ENCODE measurements around the gene RSKR. TPM values are rescaled to one million over a fixed set of nuclear protein-coding genes. Genes with fewer than 3 reads are reported as not detected.

The RSKR gene
- total RNA-seq, 1 experiment from 2014 or later, result 18.9 TPM

GRCh38 chr17:28618464-28618863 lies 4.5 kb upstream of the RSKR start:
- intact Hi-C loops (cut with micrococcal nuclease), result no loop called here
- H3K9me3 ChIP-seq (ENCODE audit: control insufficient read depth in 1 of 2, insufficient read depth in 1 of 2, low read depth in 1 of 2, low read length in 2 of 2), result no peaks in the 10 kb centered on the region
- peaks cover 78 to 86% of the 10 kb centered on the region in 2 experiments for H3K36me3 ChIP-seq (ENCODE audit: control insufficient read depth in 1 of 2, insufficient read depth in 2 of 2, low read length in 2 of 2)
- no TSS peak for BruUV-seq (replicated peaks)
- TF ChIP-seq FOSL1 (IDR thresholded peaks at IDR 0.05; ENCODE audit: low read depth), result no peak
- TF ChIP-seq SIN3A (IDR thresholded peaks at IDR 0.05; ENCODE audit: low read depth), result no peak
- no peak for TF ChIP-seq RAD21 (IDR thresholded peaks at IDR 0.05; ENCODE audit: low read depth)
- TF ChIP-seq YY1 (IDR thresholded peaks at IDR 0.05; ENCODE audit: extremely low read depth, insufficient replicate concordance, low read depth, low read length), result no peak
- no peak overlapping the region for H3K4me3 ChIP-seq (replicated peaks in 1 of 2; ENCODE audit: low read depth in 1 of 2, low read length in 2 of 2)
- no peaks in the 10 kb centered on the region for H3K4me1 ChIP-seq (ENCODE audit: control insufficient read depth in 1 of 2, insufficient read depth in 2 of 2, low read length in 2 of 2)
- H3K9me2 ChIP-seq (ENCODE audit: insufficient read depth), result no peaks in the 10 kb centered on the region
- no peaks in the 10 kb centered on the region for H4K20me1 ChIP-seq (ENCODE audit: insufficient read depth)
- ATAC-seq (no peak), DNase-seq (ENCODE audit: low read depth, low spot score) (no peak)
- H2AFZ ChIP-seq (ENCODE audit: low read depth, low read length, poor library complexity, severe bottlenecking), result no peak overlapping the region
- ChIA-PET CTCF (interaction anchor here (1.0 kb wide), 1 partner anchor 9 kb away, joined by 3 read pairs; no protein-coding TSS in a partner anchor), POLR2A (interaction anchor here (1.3 kb wide), 1 partner anchor 9 kb away, joined by 4 read pairs; no protein-coding TSS in a partner anchor), RAD21 (ENCODE audit: low non-redundant PET in 1 of 2, low total read pairs in 2 of 2, uncharacterized antibody in 2 of 2, unreplicated experiment in 2 of 2) (no interaction called here)
- no peaks in the 10 kb centered on the region for H3K79me2 ChIP-seq (ENCODE audit: insufficient read depth, low read length)
- H3K9ac ChIP-seq (ENCODE audit: low read length), result no peak overlapping the region
- no peak overlapping the region for H3K4me2 ChIP-seq (ENCODE audit: low read length)
- no peak overlapping the region for H3K27ac ChIP-seq (ENCODE audit: low read depth, low read length)
- H3K27me3 ChIP-seq (ENCODE audit: insufficient read depth, low read length), result no peaks in the 10 kb centered on the region

- Histone ChIP-seq H2AFZ (ENCODE audit: low read depth, low read length, poor library complexity, severe bottlenecking) (no peak overlapping the region), H3K4me3 (replicated peaks in 1 of 2; ENCODE audit: low read depth in 1 of 2, low read length in 2 of 2) (no peak overlapping the region), H3K27me3 (ENCODE audit: insufficient read depth, low read length) (no peaks in the 10 kb centered on the region), H3K79me2 (ENCODE audit: insufficient read depth, low read length) (no peaks in the 10 kb centered on the region), H3K9me2 (ENCODE audit: insufficient read depth) (no peaks in the 10 kb centered on the region), H4K20me1 (ENCODE audit: insufficient read depth) (no peaks in the 10 kb centered on the region), H3K9me3 (ENCODE audit: control insufficient read depth in 1 of 2, insufficient read depth in 1 of 2, low read depth in 1 of 2, low read length in 2 of 2) (no peaks in the 10 kb centered on the region), H3K4me2 (ENCODE audit: low read length) (no peak overlapping the region), H3K9ac (ENCODE audit: low read length) (no peak overlapping the region), H3K27ac (ENCODE audit: low read depth, low read length) (no peak overlapping the region), H3K36me3 (ENCODE audit: control insufficient read depth in 1 of 2, insufficient read depth in 2 of 2, low read length in 2 of 2) (peaks cover 66 to 75% of the 10 kb centered on the region in 2 experiments), H3K4me1 (ENCODE audit: control insufficient read depth in 1 of 2, insufficient read depth in 2 of 2, low read length in 2 of 2) (no peaks in the 10 kb centered on the region)
- no peak for DNase-seq (ENCODE audit: low read depth, low spot score)
- POLR2A ChIA-PET, result interaction anchor here (0.6 kb wide), 1 partner anchor 11 kb away, joined by 3 read pairs; no protein-coding TSS in a partner anchor
- intact Hi-C loops (cut with micrococcal nuclease), result no loop called here
- CTCF ChIA-PET, result no interaction called here
- BruUV-seq (replicated peaks), result no TSS peak
- TF ChIP-seq JUND (IDR thresholded peaks at IDR 0.05) (no peak), CTCF (IDR thresholded peaks at IDR 0.05 in 2 of 3, conservative IDR thresholded peaks at IDR 0.05 in 1 of 3; ENCODE audit: borderline replicate concordance in 1 of 3, insufficient read depth in 1 of 3, low read depth in 2 of 3, low read length in 2 of 3) (no peak), POLR2AphosphoS5 (IDR thresholded peaks at IDR 0.05; ENCODE audit: low read depth, low read length) (no peak), MAX (IDR thresholded peaks at IDR 0.05) (no peak), ATF3 (IDR thresholded peaks at IDR 0.05) (no peak), CEBPB (IDR thresholded peaks at IDR 0.05; ENCODE audit: low read depth) (no peak), YY1 (IDR thresholded peaks at IDR 0.05; ENCODE audit: extremely low read depth, insufficient replicate concordance, low read depth, low read length) (no peak), ELF1 (IDR thresholded peaks at IDR 0.05; ENCODE audit: borderline replicate concordance, low read depth) (no peak), EZH2 (IDR thresholded peaks at IDR 0.05) (no peak), SRF (IDR thresholded peaks at IDR 0.05; ENCODE audit: low read depth) (no peak), RAD21 (IDR thresholded peaks at IDR 0.05; ENCODE audit: low read depth) (no peak), EZH2phosphoT487 (IDR thresholded peaks at IDR 0.05; ENCODE audit: borderline replicate concordance) (no peak), SP1 (IDR thresholded peaks at IDR 0.05; ENCODE audit: low read depth) (no peak), SIN3A (IDR thresholded peaks at IDR 0.05; ENCODE audit: low read depth) (no peak)
- RAD21 ChIA-PET (ENCODE audit: low non-redundant PET in 1 of 2, low total read pairs in 2 of 2, uncharacterized antibody in 2 of 2, unreplicated experiment in 2 of 2), result no interaction called here
- no peak for ATAC-seq
These were observed 2.3 kb upstream of the RSKR start for GRCh38 chr17:28616281-28616680.

All from HCT116 (cell line).